ENCODE results near the gene IPO13. TPM values are rescaled to one million over a fixed set of nuclear protein-coding genes. Genes with fewer than 3 reads are reported as not detected.

The IPO13 gene
- total and polyA plus RNA-seq, 4 donors, result 8.6 to 15.1 (median 10.5) TPM

- H3K27me3 ChIP-seq (ENCODE audit: control insufficient read depth in 4 of 4, insufficient read depth in 4 of 4, low read length in 3 of 4), result no peaks in the 10 kb centered on the region
- no peaks in the 10 kb centered on the region for H3K9me3 ChIP-seq (ENCODE audit: control insufficient read depth in 4 of 4, low read length in 3 of 4)
- H3K4me1 ChIP-seq (ENCODE audit: control insufficient read depth in 4 of 4, insufficient read depth in 4 of 4, low read length in 3 of 4), result no peaks in the 10 kb centered on the region
- TF ChIP-seq, protein P1, sequence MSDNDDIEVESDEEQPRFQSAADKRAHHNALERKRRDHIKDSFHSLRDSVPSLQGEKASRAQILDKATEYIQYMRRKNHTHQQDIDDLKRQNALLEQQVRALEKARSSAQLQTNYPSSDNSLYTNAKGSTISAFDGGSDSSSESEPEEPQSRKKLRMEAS (IDR thresholded peaks at IDR 0.05), result no peak
- TF ChIP-seq ZBTB33 (IDR thresholded peaks at IDR 0.05), result no peak
- TF ChIP-seq JUND (IDR thresholded peaks at IDR 0.05), result no peak
- no peak for TF ChIP-seq RXRA (IDR thresholded peaks at IDR 0.05)
- TF ChIP-seq HNF4A (conservative IDR thresholded peaks at IDR 0.05), result no peak
- TF ChIP-seq GABPA (IDR thresholded peaks at IDR 0.05 in 1 of 2, conservative IDR thresholded peaks at IDR 0.05 in 1 of 2), result no peak
- TF ChIP-seq, protein P2, sequence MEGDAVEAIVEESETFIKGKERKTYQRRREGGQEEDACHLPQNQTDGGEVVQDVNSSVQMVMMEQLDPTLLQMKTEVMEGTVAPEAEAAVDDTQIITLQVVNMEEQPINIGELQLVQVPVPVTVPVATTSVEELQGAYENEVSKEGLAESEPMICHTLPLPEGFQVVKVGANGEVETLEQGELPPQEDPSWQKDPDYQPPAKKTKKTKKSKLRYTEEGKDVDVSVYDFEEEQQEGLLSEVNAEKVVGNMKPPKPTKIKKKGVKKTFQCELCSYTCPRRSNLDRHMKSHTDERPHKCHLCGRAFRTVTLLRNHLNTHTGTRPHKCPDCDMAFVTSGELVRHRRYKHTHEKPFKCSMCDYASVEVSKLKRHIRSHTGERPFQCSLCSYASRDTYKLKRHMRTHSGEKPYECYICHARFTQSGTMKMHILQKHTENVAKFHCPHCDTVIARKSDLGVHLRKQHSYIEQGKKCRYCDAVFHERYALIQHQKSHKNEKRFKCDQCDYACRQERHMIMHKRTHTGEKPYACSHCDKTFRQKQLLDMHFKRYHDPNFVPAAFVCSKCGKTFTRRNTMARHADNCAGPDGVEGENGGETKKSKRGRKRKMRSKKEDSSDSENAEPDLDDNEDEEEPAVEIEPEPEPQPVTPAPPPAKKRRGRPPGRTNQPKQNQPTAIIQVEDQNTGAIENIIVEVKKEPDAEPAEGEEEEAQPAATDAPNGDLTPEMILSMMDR (IDR thresholded peaks at IDR 0.05; ENCODE audit: low read depth, low read length, missing input control), result no peak
- no peak for TF ChIP-seq FOXA2 (IDR thresholded peaks at IDR 0.05)
- no peak for TF ChIP-seq SP1 (IDR thresholded peaks at IDR 0.05)
- no peak for TF ChIP-seq FOXA1 (IDR thresholded peaks at IDR 0.05)
- no peak for TF ChIP-seq EGR1 (IDR thresholded peaks at IDR 0.05; ENCODE audit: low read depth in 2 of 2)
- TF ChIP-seq TAF1 (conservative IDR thresholded peaks at IDR 0.05), result no peak
- TF ChIP-seq, protein P3, sequence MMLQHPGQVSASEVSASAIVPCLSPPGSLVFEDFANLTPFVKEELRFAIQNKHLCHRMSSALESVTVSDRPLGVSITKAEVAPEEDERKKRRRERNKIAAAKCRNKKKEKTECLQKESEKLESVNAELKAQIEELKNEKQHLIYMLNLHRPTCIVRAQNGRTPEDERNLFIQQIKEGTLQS (IDR thresholded peaks at IDR 0.05), result no peak
- TF ChIP-seq YY1 (IDR thresholded peaks at IDR 0.05), result no peak
- no peak for TF ChIP-seq NR2F2 (IDR thresholded peaks at IDR 0.05)
- no peak for TF ChIP-seq RAD21 (IDR thresholded peaks at IDR 0.05)
- TF ChIP-seq, protein P4, sequence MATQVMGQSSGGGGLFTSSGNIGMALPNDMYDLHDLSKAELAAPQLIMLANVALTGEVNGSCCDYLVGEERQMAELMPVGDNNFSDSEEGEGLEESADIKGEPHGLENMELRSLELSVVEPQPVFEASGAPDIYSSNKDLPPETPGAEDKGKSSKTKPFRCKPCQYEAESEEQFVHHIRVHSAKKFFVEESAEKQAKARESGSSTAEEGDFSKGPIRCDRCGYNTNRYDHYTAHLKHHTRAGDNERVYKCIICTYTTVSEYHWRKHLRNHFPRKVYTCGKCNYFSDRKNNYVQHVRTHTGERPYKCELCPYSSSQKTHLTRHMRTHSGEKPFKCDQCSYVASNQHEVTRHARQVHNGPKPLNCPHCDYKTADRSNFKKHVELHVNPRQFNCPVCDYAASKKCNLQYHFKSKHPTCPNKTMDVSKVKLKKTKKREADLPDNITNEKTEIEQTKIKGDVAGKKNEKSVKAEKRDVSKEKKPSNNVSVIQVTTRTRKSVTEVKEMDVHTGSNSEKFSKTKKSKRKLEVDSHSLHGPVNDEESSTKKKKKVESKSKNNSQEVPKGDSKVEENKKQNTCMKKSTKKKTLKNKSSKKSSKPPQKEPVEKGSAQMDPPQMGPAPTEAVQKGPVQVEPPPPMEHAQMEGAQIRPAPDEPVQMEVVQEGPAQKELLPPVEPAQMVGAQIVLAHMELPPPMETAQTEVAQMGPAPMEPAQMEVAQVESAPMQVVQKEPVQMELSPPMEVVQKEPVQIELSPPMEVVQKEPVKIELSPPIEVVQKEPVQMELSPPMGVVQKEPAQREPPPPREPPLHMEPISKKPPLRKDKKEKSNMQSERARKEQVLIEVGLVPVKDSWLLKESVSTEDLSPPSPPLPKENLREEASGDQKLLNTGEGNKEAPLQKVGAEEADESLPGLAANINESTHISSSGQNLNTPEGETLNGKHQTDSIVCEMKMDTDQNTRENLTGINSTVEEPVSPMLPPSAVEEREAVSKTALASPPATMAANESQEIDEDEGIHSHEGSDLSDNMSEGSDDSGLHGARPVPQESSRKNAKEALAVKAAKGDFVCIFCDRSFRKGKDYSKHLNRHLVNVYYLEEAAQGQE (IDR thresholded peaks at IDR 0.05), result no peak
- TF ChIP-seq HNF4G (IDR thresholded peaks at IDR 0.05), result no peak
- H3K4me3 ChIP-seq (ENCODE audit: low read depth in 1 of 3, low read length in 3 of 3), result no peak overlapping the region
- no peak for DNase-seq (ENCODE audit: low spot score)
- 75% methylated on average over 11 of the region's 11 CpGs for WGBS
- no peak overlapping the region for H3K9ac ChIP-seq (ENCODE audit: low read depth in 1 of 2, low read length in 2 of 2)
- H3K36me3 ChIP-seq (ENCODE audit: control insufficient read depth in 4 of 4, insufficient read depth in 3 of 4, low read depth in 1 of 4, low read length in 3 of 4), result no peaks in the 10 kb centered on the region
- H3K27ac ChIP-seq (ENCODE audit: low read depth in 1 of 2, low read length in 2 of 2), result no peak overlapping the region
These were observed 51.2 kb downstream of the IPO13 start for GRCh38 chr1:43998000-43998378.

All from liver (tissue), 9 donors.